Suprapubic skin (tissue), 4 donors: ENCODE data around the gene GALNT17.

Experiments used
- EP300 ChIP-seq: sonication (generic); formaldehyde crosslinking; IDR thresholded peaks from one replicate; pipeline ENCODE4 v1.6.1; 2017; ENCODE audit warnings: antibody characterized with exemption
- POLR2A ChIP-seq, 2 donors: fragments of 450-650 bp; IDR thresholded peaks; one replicate each; pipeline ENCODE4 v1.6.1; 2017; ENCODE audit warnings: antibody characterized with exemption in 2 of 2, mild to moderate bottlenecking in 2 of 2, moderate library complexity in 2 of 2
- POLR2AphosphoS5 ChIP-seq, 3 donors: sonication (generic); formaldehyde crosslinking; IDR thresholded peaks; one replicate each; pipeline ENCODE4 v1.6.1; 2017; ENCODE audit warnings: antibody characterized with exemption in 3 of 3
- TF ChIP-seq, protein P1 (sequence below), 2 donors: fragments of 200-600 bp in 1 of 2; fragments of 450-650 bp in 1 of 2; sonication (generic) in 1 of 2; IDR thresholded peaks; one replicate each; pipeline ENCODE4 v1.5.1; 2016 to 2019; ENCODE audit warnings: antibody characterized with exemption in 2 of 2, mild to moderate bottlenecking in 1 of 2, moderate library complexity in 1 of 2

DNA sequence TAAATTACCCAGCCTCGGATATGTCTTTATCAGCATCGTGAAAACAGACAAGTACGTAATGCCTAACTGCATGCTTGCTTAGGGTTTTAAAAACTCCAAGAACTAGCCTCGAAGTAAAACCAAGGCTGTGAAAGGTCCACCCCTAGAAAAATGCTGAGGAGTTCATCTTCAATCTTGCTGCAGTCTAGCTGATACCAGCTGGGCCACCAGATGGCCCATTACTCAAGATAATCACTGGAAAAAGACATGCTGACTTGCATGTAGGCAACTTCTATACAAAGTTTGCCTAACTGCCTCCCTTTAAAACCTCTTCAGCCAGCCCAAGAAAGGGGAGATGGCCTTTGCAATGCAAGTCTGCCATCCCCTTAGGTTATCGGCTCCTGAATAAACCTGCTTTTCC, 614.1 kb downstream of the GALNT17 start:
- TF ChIP-seq, protein P1, sequence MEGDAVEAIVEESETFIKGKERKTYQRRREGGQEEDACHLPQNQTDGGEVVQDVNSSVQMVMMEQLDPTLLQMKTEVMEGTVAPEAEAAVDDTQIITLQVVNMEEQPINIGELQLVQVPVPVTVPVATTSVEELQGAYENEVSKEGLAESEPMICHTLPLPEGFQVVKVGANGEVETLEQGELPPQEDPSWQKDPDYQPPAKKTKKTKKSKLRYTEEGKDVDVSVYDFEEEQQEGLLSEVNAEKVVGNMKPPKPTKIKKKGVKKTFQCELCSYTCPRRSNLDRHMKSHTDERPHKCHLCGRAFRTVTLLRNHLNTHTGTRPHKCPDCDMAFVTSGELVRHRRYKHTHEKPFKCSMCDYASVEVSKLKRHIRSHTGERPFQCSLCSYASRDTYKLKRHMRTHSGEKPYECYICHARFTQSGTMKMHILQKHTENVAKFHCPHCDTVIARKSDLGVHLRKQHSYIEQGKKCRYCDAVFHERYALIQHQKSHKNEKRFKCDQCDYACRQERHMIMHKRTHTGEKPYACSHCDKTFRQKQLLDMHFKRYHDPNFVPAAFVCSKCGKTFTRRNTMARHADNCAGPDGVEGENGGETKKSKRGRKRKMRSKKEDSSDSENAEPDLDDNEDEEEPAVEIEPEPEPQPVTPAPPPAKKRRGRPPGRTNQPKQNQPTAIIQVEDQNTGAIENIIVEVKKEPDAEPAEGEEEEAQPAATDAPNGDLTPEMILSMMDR (IDR thresholded peaks at IDR 0.05): no peak
- TF ChIP-seq POLR2A (IDR thresholded peaks at IDR 0.05) (no peak), POLR2AphosphoS5 (IDR thresholded peaks at IDR 0.05) (no peak), EP300 (no peak)
